Nephron (organoid): ENCODE measurements around the gene C20orf204.

ENCODE experiments used
- H3K27ac Mint-ChIP-seq, 3 experiments: 2 replicates each; pipeline ENCODE4 v1.8.0; 2020; ENCODE audit warnings: mixed read lengths in 3 of 3, mild to moderate bottlenecking in 2 of 3, moderate library complexity in 1 of 3
- H3K27me3 Mint-ChIP-seq: 2 replicates; pipeline ENCODE4 v1.8.0; 2021; ENCODE audit warnings: low read depth, mild to moderate bottlenecking, moderate library complexity, mixed read lengths
- H3K36me3 Mint-ChIP-seq: 2 replicates; pipeline ENCODE4 v1.8.0; 2020; ENCODE audit warnings: low read depth, mixed read lengths
- H3K4me1 Mint-ChIP-seq: 2 replicates; pipeline ENCODE4 v1.8.0; 2020; ENCODE audit warnings: mixed read lengths
- H3K4me3 Mint-ChIP-seq, 3 experiments: 2 replicates each; pipeline ENCODE4 v1.8.0; 2020; ENCODE audit warnings: mild to moderate bottlenecking in 3 of 3, mixed read lengths in 3 of 3, moderate library complexity in 2 of 3
- H3K9me3 Mint-ChIP-seq: 2 replicates; pipeline ENCODE4 v1.8.0; 2020; ENCODE audit warnings: mixed read lengths
- CTCF ChIP-seq, 3 experiments: fragments of 200-600 bp; sonication (generic); IDR thresholded peaks; one replicate each; pipeline ENCODE4 v1.5.0; 2021; ENCODE audit warnings: antibody characterized with exemption in 3 of 3; ENCODE audit not compliant: unreplicated experiment in 3 of 3

C20orf204 gene

GRCh38 chr20:64025101-64025825 lies 10.7 kb upstream of the C20orf204 start:
- no peaks in the 10 kb centered on the region for H3K9me3 Mint-ChIP-seq
- TF ChIP-seq CTCF (IDR thresholded peaks at IDR 0.05; ENCODE audit: unreplicated experiment in 3 of 3), result no peak
- H3K27ac Mint-ChIP-seq, result no peak overlapping the region
- H3K27me3 Mint-ChIP-seq, result peaks cover 3% of the 10 kb centered on the region
- H3K36me3 Mint-ChIP-seq, result peaks cover 67% of the 10 kb centered on the region
- H3K4me3 Mint-ChIP-seq, result no peak overlapping the region
- H3K4me1 Mint-ChIP-seq, result no peaks in the 10 kb centered on the region

- peaks cover 72% of the 10 kb centered on the region for H3K36me3 Mint-ChIP-seq
- no peaks in the 10 kb centered on the region for H3K9me3 Mint-ChIP-seq
- H3K4me1 Mint-ChIP-seq, result no peaks in the 10 kb centered on the region
- TF ChIP-seq CTCF (IDR thresholded peaks at IDR 0.05; ENCODE audit: unreplicated experiment in 3 of 3), result no peak
- H3K27ac Mint-ChIP-seq, result no peak overlapping the region
- peaks cover 3% of the 10 kb centered on the region for H3K27me3 Mint-ChIP-seq
- no peak overlapping the region for H3K4me3 Mint-ChIP-seq
Measured at GRCh38 chr20:64025826-64026412, 10.1 kb upstream of the C20orf204 start.

- H3K27ac Mint-ChIP-seq, result no peak overlapping the region
- H3K4me1 Mint-ChIP-seq, result no peaks in the 10 kb centered on the region
- H3K27me3 Mint-ChIP-seq, result peaks cover 3% of the 10 kb centered on the region
- no peaks in the 10 kb centered on the region for H3K9me3 Mint-ChIP-seq
- peaks cover 59% of the 10 kb centered on the region for H3K36me3 Mint-ChIP-seq
- no peak for TF ChIP-seq CTCF (IDR thresholded peaks at IDR 0.05; ENCODE audit: unreplicated experiment in 3 of 3)
- H3K4me3 Mint-ChIP-seq, result no peak overlapping the region
Measured at GRCh38 chr20:64027981-64028685, 7.8 kb upstream of the C20orf204 start.

- H3K36me3 Mint-ChIP-seq, result peaks cover 53% of the 10 kb centered on the region
- H3K27me3 Mint-ChIP-seq, result peaks cover 6% of the 10 kb centered on the region
Measured at GRCh38 chr20:64029293-64030117, 6.5 kb upstream of the C20orf204 start.

More at GRCh38 chr20:64029293-64030117, 6.5 kb upstream of the C20orf204 start:
- Mint-ChIP-seq H3K27ac (no peak overlapping the region), H3K4me3 (no peak overlapping the region), H3K4me1 (peaks cover 10% of the 10 kb centered on the region), H3K9me3 (no peaks in the 10 kb centered on the region)
- no peak for TF ChIP-seq CTCF (IDR thresholded peaks at IDR 0.05; ENCODE audit: unreplicated experiment in 3 of 3)
